D721Med (cell line): Measurements from ENCODE around the gene HAGHL.

Experiments used
- DNase-seq: peaks from one replicate; pipeline ENCODE4 v3.0.0; 2011; ENCODE audit warnings: low spot score; ENCODE audit not compliant: insufficient read length
- FAIRE-seq: peaks from 2 replicates; lab custom pipeline; 2011; peaks lifted over from hg19 to GRCh38; lab: Jason Lieb, UNC
- TF ChIP-seq, protein P1 (sequence below): IDR thresholded peaks from 2 replicates; pipeline ENCODE4 v1.5.1; 2012; ENCODE audit warnings: mild to moderate bottlenecking, control low read depth; ENCODE audit not compliant: insufficient read depth; ENCODE audit errors: missing control alignments

The HAGHL gene

DNA sequence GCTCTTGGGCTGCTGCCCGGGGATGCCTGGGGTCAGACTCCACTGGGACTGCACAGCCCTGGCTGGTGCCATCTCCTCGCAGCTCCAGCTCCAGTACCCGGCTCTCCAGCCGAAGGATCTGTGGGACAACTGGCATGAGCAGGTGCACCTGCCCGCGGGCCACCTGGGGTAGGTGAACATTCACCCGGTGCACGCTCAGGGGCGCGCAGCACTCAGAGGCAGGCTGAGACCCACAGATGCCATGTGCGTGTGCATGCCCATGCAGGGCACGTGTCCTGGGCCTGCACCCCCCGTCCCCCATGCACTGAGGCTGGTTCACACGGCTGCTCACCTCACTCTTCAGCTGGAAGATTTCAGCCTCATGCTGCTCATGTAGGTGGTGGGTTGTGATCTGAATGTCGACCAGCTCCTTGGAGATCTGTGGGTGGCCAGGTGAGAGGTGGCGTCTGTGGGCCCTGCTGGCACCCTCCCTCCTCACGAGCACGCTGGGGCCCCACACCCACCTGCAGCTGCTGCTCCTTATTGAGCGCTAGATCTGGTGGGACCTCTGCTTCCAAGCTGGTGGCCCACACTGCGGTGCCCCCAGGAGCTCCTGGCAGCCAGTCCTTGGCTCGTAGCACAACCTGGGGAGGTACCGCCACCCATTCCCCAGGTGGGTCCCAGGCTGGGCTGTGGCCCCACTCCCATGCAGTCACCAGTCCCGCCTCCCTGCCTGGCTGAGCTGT lies 1.3 kb upstream of the HAGHL start:
- TF ChIP-seq, protein P1, sequence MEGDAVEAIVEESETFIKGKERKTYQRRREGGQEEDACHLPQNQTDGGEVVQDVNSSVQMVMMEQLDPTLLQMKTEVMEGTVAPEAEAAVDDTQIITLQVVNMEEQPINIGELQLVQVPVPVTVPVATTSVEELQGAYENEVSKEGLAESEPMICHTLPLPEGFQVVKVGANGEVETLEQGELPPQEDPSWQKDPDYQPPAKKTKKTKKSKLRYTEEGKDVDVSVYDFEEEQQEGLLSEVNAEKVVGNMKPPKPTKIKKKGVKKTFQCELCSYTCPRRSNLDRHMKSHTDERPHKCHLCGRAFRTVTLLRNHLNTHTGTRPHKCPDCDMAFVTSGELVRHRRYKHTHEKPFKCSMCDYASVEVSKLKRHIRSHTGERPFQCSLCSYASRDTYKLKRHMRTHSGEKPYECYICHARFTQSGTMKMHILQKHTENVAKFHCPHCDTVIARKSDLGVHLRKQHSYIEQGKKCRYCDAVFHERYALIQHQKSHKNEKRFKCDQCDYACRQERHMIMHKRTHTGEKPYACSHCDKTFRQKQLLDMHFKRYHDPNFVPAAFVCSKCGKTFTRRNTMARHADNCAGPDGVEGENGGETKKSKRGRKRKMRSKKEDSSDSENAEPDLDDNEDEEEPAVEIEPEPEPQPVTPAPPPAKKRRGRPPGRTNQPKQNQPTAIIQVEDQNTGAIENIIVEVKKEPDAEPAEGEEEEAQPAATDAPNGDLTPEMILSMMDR: no peak
- no peak for FAIRE-seq
- DNase-seq: no peak

DNA sequence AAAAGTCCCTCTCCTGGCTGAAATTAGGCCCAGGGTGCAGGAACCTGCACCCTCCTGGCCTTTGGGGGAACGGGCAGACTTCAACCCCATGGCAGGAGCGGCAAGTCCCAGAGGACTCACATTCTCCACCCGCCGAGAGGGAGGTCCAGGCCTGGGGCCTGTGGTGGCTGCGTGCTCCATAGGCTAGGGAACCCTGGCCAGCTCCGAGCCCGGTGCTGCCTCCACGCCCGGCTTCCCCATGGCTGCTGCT lies 793 bp upstream of the HAGHL start:
- TF ChIP-seq, protein P1: no peak
- no peak for DNase-seq
- FAIRE-seq: no peak

- DNase-seq (no peak), FAIRE-seq (no peak)
- TF ChIP-seq, protein P1: no peak
Observed at GRCh38 chr16:727291-727977, 528 bp downstream of the HAGHL start.

- no peak for DNase-seq
- TF ChIP-seq, protein P1: no peak
- FAIRE-seq: no peak
Observed at GRCh38 chr16:728131-728889, 1.4 kb downstream of the HAGHL start.

DNA sequence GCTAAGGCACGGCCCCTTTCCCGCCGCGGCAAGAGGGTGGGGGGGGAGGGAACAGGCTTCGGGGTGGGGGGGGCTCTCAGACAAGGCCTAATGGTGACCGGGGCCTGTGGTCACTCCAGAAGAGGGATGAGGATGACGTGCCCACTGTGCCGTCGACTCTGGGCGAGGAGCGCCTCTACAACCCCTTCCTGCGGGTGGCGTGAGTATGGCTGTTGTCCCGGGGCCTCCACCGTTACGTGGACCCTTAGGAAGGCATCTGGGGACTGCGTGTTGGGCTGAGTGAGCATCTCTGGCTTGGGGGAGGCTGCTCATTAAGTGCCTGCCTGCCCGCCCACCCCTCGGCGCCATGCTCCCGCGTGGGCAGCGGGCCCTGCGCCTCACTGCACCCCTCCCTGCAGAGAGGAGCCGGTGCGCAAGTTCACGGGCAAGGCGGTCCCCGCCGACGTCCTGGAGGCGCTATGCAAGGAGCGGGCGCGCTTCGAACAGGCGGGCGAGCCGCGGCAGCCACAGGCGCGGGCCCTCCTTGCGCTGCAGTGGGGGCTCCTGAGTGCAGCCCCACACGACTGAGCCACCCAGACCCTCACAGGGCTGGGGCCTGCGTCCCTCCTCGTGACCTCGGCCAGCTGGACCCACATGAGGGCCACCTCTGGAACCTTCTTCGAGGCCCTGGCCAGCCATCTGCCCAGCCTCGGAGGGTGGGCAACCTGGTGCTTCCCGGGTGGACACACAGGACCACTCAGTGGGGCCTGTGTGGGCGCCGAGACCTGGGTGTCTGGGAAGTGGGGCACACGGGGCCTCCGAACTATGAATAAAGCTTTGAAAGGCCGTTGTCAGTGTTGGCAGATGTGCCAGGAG lies 2.2 kb downstream of the HAGHL start:
- FAIRE-seq (no peak), DNase-seq (no peak)
- TF ChIP-seq, protein P1: no peak

- no peak for DNase-seq
- FAIRE-seq: no peak
- TF ChIP-seq, protein P1: no peak
Observed at GRCh38 chr16:729768-730665, 3.1 kb downstream of the HAGHL start.
